SK-N-SH treated with all-trans-retinoic acid at 6 μM for 48 hours (cell line): ENCODE measurements around the gene LAMA1.

Experiments
- ATAC-seq: fragments of 200-7000 bp; cut with Tn5 transposase; 3 replicates; pipeline ENCODE4 v1.9.1; 2020; ENCODE audit warnings: mild to moderate bottlenecking, moderate library complexity
- ARNTL ChIP-seq: fragments of 450-650 bp; formaldehyde crosslinking; IDR thresholded peaks from 2 replicates; pipeline ENCODE4 v1.5.0; 2020; ENCODE audit warnings: low read depth, mild to moderate bottlenecking, moderate library complexity, borderline replicate concordance
- BACH2 ChIP-seq: fragments of 250-450 bp; sonication (Bioruptor Pico); IDR thresholded peaks from 2 replicates; pipeline ENCODE4 v1.9.0; 2021; ENCODE audit warnings: mild to moderate bottlenecking, borderline replicate concordance
- ESRRG ChIP-seq: fragments of 250-450 bp; sonication (Bioruptor Pico); IDR thresholded peaks from 2 replicates; pipeline ENCODE4 v1.6.1; 2021; ENCODE audit warnings: mild to moderate bottlenecking
- GLIS3 ChIP-seq: fragments of 250-450 bp; sonication (Bioruptor Pico); IDR thresholded peaks from 2 replicates; pipeline ENCODE4 v1.5.0; 2020; ENCODE audit warnings: mild to moderate bottlenecking, moderate library complexity
- ISL1 ChIP-seq: fragments of 250-450 bp; sonication (Bioruptor Pico); IDR thresholded peaks from 2 replicates; pipeline ENCODE4 v2.1.2; 2022; ENCODE audit warnings: mild to moderate bottlenecking, moderate library complexity
- OSR1 ChIP-seq: fragments of 250-450 bp; sonication (Bioruptor Pico); IDR thresholded peaks from 2 replicates; pipeline ENCODE4 v1.8.0; 2022; ENCODE audit warnings: moderate library complexity, mild to moderate bottlenecking, inconsistent platforms
- PPARA ChIP-seq: fragments of 250-450 bp; sonication (Bioruptor Pico); IDR thresholded peaks from 2 replicates; pipeline ENCODE4 v1.5.0; 2020; ENCODE audit warnings: mild to moderate bottlenecking, borderline replicate concordance
- RARB ChIP-seq: fragments of 250-450 bp; sonication (Bioruptor Pico); IDR thresholded peaks from 2 replicates; pipeline ENCODE4 v1.8.0; 2021; ENCODE audit warnings: mild to moderate bottlenecking, moderate library complexity
- SNAI2 ChIP-seq: fragments of 250-450 bp; sonication (Bioruptor Pico); IDR thresholded peaks from 2 replicates; pipeline ENCODE4 v1.5.0; 2020; ENCODE audit warnings: mild to moderate bottlenecking, moderate library complexity
- TOX ChIP-seq: fragments of 250-450 bp; sonication (Bioruptor Pico); IDR thresholded peaks from 2 replicates; pipeline ENCODE4 v1.8.0; 2021; ENCODE audit warnings: mild to moderate bottlenecking, moderate library complexity, borderline replicate concordance
- ZC3H10 ChIP-seq: fragments of 250-450 bp; sonication (Bioruptor Pico); IDR thresholded peaks from 2 replicates; pipeline ENCODE4 v1.5.1; 2021; ENCODE audit warnings: mild to moderate bottlenecking, moderate library complexity
- ZFP3 ChIP-seq: fragments of 250-450 bp; sonication (Bioruptor Pico); IDR thresholded peaks from 2 replicates; pipeline ENCODE4 v1.5.0; 2020; ENCODE audit warnings: mild to moderate bottlenecking, moderate library complexity
- ZFP30 ChIP-seq: fragments of 450-650 bp; formaldehyde crosslinking; IDR thresholded peaks from 2 replicates; pipeline ENCODE4 v1.5.0; 2022; ENCODE audit warnings: mild to moderate bottlenecking, moderate library complexity
- ZNF565 ChIP-seq: fragments of 450-650 bp; formaldehyde crosslinking; conservative IDR thresholded peaks from 2 replicates; pipeline ENCODE4 v1.5.0; 2020; ENCODE audit warnings: low read depth, mild to moderate bottlenecking, moderate library complexity
- ZNF70 ChIP-seq: fragments of 450-650 bp; formaldehyde crosslinking; IDR thresholded peaks from 2 replicates; pipeline ENCODE4 v1.5.0; 2020; ENCODE audit warnings: mild to moderate bottlenecking, moderate library complexity
- ZNF8 ChIP-seq: fragments of 450-650 bp; formaldehyde crosslinking; IDR thresholded peaks from 2 replicates; pipeline ENCODE4 v1.5.0; 2020; ENCODE audit warnings: mild to moderate bottlenecking, moderate library complexity
- TF ChIP-seq, protein P1 (sequence below): fragments of 250-450 bp; sonication (Bioruptor Pico); IDR thresholded peaks from 2 replicates; pipeline ENCODE4 v1.5.0; 2020; ENCODE audit warnings: mild to moderate bottlenecking, moderate library complexity
- TF ChIP-seq, protein P2 (sequence below): fragments of 250-450 bp; sonication (Bioruptor Pico); IDR thresholded peaks from 2 replicates; pipeline ENCODE4 v1.8.0; 2021; ENCODE audit warnings: low read depth, mild to moderate bottlenecking, moderate library complexity, borderline replicate concordance
- TF ChIP-seq, protein P3 (sequence below): fragments of 250-450 bp; sonication (Bioruptor Pico); IDR thresholded peaks from 2 replicates; pipeline ENCODE4 v1.5.1; 2021; ENCODE audit warnings: mild to moderate bottlenecking, moderate library complexity
- TF ChIP-seq, protein P4 (sequence below): fragments of 250-450 bp; sonication (Bioruptor Pico); IDR thresholded peaks from 2 replicates; pipeline ENCODE4 v1.8.0; 2020; ENCODE audit warnings: mild to moderate bottlenecking, moderate library complexity, borderline replicate concordance
- TF ChIP-seq, protein P5 (sequence below): fragments of 250-450 bp; sonication (Bioruptor Pico); IDR thresholded peaks from 2 replicates; pipeline ENCODE4 v1.5.1; 2020; ENCODE audit warnings: low read depth, mild to moderate bottlenecking, moderate library complexity

Gene LAMA1

DNA sequence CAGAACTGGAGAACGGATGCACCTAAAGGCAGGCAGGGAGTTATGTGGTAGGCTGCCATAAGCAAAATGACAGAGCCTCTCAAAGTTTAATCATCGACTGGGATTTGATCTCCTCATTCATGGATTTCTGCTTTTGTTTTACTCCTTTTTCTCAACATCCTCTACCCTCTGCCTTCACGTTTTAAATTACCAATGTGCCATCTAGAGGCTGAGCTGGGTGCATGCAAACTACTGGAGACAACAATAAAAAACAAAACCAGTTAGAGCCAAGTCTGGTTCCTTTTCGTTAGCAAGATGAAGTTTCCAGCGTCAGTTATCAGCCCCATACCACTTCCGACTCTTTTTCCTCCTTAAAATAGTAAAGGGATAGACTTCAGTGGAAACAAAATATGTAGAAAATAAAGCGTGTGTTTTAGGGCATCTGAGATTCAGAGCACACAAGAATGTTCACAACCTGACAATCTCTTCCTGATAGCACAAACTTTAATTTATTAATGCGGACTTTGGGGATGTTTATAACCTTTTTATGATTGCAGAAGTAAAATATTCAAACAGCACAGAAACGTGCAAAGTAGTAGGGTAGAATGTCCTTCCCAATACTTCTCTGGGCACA, 117.0 kb downstream of the LAMA1 start:
- peak; percentile 66 for ATAC-seq
- TF ChIP-seq PPARA (CRISPR knock-in tag) = no peak
- TF ChIP-seq, protein P1, sequence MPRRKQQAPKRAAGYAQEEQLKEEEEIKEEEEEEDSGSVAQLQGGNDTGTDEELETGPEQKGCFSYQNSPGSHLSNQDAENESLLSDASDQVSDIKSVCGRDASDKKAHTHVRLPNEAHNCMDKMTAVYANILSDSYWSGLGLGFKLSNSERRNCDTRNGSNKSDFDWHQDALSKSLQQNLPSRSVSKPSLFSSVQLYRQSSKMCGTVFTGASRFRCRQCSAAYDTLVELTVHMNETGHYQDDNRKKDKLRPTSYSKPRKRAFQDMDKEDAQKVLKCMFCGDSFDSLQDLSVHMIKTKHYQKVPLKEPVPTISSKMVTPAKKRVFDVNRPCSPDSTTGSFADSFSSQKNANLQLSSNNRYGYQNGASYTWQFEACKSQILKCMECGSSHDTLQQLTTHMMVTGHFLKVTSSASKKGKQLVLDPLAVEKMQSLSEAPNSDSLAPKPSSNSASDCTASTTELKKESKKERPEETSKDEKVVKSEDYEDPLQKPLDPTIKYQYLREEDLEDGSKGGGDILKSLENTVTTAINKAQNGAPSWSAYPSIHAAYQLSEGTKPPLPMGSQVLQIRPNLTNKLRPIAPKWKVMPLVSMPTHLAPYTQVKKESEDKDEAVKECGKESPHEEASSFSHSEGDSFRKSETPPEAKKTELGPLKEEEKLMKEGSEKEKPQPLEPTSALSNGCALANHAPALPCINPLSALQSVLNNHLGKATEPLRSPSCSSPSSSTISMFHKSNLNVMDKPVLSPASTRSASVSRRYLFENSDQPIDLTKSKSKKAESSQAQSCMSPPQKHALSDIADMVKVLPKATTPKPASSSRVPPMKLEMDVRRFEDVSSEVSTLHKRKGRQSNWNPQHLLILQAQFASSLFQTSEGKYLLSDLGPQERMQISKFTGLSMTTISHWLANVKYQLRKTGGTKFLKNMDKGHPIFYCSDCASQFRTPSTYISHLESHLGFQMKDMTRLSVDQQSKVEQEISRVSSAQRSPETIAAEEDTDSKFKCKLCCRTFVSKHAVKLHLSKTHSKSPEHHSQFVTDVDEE (CRISPR knock-in tag) = no peak
- no peak for TF ChIP-seq ZC3H10
- no peak for TF ChIP-seq ZNF565
- TF ChIP-seq ZFP3 (CRISPR knock-in tag) = no peak
- no peak for TF ChIP-seq GLIS3 (CRISPR knock-in tag)
- TF ChIP-seq RARB (CRISPR knock-in tag) = no peak

DNA sequence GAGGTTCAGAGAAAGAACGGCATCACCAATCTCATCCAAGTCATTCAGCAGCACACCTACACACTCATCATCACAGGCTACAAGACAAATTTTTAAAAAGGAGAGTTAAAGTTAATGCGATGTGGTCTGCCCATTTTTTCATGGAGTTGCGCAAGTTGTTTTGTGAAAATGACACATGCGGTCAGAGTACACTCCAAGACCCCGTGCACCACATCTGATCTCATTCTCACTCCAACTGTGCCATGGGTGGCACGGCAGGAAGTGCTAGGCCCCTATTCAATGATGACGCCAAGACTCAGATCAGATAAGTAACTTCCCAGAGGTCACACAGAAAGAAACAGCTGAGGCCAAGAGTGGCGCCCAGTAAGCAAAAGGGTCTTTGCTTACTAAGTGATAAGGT, 119.8 kb downstream of the LAMA1 start:
- TF ChIP-seq, protein P2, sequence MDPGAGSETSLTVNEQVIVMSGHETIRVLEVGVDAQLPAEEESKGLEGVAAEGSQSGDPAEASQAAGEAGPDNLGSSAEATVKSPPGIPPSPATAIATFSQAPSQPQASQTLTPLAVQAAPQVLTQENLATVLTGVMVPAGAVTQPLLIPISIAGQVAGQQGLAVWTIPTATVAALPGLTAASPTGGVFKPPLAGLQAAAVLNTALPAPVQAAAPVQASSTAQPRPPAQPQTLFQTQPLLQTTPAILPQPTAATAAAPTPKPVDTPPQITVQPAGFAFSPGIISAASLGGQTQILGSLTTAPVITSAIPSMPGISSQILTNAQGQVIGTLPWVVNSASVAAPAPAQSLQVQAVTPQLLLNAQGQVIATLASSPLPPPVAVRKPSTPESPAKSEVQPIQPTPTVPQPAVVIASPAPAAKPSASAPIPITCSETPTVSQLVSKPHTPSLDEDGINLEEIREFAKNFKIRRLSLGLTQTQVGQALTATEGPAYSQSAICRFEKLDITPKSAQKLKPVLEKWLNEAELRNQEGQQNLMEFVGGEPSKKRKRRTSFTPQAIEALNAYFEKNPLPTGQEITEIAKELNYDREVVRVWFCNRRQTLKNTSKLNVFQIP (CRISPR knock-in tag) = no peak
- TF ChIP-seq PPARA (CRISPR knock-in tag) = no peak
- ATAC-seq = no peak

DNA sequence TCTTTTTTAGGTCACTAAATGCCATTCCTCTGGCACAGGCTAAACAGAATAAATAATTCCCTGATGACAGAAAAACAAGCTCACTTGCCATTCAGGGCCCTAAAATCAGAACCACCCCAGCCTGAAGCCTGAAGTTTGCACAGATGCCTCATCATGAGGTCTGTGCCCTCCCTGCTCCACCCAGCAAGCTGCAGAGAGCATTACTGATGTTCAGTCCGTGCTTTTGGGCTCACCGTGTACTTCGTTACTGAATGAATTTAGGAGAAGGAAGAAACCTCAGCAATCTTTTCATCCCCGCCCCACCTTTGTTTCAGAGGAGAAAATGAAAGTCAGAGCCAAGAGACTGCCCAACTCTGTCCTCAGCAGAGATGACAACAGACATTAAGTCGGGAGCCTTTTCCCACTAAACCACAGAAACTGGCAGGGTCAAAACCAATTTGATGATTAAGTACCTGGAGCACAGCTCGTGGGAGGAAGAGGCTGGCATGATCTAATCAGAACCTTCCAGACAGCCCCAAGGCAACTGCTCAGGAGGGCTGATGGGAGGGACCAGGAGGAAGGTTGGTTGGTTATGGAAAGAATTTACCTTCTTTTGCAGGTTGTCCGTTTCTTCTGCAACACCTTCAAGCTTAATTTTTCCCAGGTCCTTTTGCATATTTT, 122.7 kb downstream of the LAMA1 start:
- TF ChIP-seq OSR1 (CRISPR knock-in tag) (no peak), BACH2 (CRISPR knock-in tag) (no peak), ZFP3 (CRISPR knock-in tag) (no peak), ISL1 (CRISPR knock-in tag) (no peak), ZNF8 (CRISPR knock-in tag) (no peak), ARNTL (CRISPR knock-in tag) (no peak)
- ATAC-seq = no peak

DNA sequence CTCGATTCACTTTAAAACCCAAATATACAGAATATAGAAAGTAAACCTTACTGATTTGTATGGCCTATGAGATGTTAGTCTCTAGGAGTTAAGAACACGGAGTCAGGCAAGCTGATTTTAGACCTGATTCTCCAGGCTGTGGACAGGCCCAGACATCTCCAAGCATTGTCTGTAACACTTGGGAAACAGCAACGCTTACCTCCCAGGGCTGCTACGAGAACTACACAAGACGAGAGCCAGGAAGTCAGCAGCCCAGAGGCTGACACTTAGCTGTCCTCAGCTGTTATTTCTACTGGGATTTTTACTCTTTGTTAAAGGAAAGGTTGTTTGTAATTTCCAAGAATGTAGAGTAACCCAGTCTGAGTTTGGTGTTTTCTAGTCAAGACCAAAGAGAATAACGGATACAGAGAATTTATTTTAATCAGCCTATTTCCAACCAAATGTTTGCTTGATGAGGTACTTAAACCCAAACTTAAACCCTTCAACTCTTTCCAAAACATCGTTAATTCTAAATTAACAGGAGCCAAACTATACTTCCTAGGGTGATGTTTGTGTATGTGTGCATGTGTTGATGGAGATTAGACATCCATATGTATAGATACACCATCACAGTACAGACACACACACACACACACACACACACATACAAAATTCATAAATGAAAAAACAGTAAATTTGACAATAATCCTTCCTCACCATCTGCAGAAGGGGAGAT, 123.4 kb downstream of the LAMA1 start:
- no peak for ATAC-seq
- TF ChIP-seq ZNF565 = no peak
- TF ChIP-seq, protein P2 (CRISPR knock-in tag) = no peak
- no peak for TF ChIP-seq ZNF8 (CRISPR knock-in tag)
- no peak for TF ChIP-seq ESRRG
- no peak for TF ChIP-seq OSR1 (CRISPR knock-in tag)
- no peak for TF ChIP-seq SNAI2 (CRISPR knock-in tag)
- TF ChIP-seq ZNF70 (CRISPR knock-in tag) = no peak
- no peak for TF ChIP-seq ZFP30
- TF ChIP-seq, protein P3, sequence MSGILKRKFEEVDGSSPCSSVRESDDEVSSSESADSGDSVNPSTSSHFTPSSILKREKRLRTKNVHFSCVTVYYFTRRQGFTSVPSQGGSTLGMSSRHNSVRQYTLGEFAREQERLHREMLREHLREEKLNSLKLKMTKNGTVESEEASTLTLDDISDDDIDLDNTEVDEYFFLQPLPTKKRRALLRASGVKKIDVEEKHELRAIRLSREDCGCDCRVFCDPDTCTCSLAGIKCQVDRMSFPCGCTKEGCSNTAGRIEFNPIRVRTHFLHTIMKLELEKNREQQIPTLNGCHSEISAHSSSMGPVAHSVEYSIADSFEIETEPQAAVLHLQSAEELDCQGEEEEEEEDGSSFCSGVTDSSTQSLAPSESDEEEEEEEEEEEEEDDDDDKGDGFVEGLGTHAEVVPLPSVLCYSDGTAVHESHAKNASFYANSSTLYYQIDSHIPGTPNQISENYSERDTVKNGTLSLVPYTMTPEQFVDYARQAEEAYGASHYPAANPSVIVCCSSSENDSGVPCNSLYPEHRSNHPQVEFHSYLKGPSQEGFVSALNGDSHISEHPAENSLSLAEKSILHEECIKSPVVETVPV = no peak
- no peak for TF ChIP-seq TOX (CRISPR knock-in tag)
- no peak for TF ChIP-seq ARNTL (CRISPR knock-in tag)
- no peak for TF ChIP-seq GLIS3 (CRISPR knock-in tag)
- TF ChIP-seq RARB (CRISPR knock-in tag) = no peak
- TF ChIP-seq ZFP3 (CRISPR knock-in tag) = no peak
- TF ChIP-seq, protein P4, sequence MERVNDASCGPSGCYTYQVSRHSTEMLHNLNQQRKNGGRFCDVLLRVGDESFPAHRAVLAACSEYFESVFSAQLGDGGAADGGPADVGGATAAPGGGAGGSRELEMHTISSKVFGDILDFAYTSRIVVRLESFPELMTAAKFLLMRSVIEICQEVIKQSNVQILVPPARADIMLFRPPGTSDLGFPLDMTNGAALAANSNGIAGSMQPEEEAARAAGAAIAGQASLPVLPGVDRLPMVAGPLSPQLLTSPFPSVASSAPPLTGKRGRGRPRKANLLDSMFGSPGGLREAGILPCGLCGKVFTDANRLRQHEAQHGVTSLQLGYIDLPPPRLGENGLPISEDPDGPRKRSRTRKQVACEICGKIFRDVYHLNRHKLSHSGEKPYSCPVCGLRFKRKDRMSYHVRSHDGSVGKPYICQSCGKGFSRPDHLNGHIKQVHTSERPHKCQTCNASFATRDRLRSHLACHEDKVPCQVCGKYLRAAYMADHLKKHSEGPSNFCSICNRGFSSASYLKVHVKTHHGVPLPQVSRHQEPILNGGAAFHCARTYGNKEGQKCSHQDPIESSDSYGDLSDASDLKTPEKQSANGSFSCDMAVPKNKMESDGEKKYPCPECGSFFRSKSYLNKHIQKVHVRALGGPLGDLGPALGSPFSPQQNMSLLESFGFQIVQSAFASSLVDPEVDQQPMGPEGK (CRISPR knock-in tag) = no peak
- TF ChIP-seq, protein P5, sequence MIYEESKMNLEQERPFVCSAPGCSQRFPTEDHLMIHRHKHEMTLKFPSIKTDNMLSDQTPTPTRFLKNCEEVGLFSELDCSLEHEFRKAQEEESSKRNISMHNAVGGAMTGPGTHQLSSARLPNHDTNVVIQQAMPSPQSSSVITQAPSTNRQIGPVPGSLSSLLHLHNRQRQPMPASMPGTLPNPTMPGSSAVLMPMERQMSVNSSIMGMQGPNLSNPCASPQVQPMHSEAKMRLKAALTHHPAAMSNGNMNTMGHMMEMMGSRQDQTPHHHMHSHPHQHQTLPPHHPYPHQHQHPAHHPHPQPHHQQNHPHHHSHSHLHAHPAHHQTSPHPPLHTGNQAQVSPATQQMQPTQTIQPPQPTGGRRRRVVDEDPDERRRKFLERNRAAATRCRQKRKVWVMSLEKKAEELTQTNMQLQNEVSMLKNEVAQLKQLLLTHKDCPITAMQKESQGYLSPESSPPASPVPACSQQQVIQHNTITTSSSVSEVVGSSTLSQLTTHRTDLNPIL (CRISPR knock-in tag) = no peak
